ENCODE results near the gene TLR10.

The TLR10 gene

GRCh38 chr4:38730830-38731646, 51.8 kb downstream of the TLR10 start:
- peak; percentile 43 to 60 for DNase-seq (ENCODE audit: low read depth in 2 of 2)

- no peak for DNase-seq (ENCODE audit: low read depth in 2 of 2)
Measured at GRCh38 chr4:38730493-38730829, 52.3 kb downstream of the TLR10 start.

- DNase-seq (ENCODE audit: low read depth in 2 of 2), result no peak
Measured at GRCh38 chr4:38728631-38729141, 54.1 kb downstream of the TLR10 start.

GRCh38 chr4:38724475-38724808, 58.3 kb downstream of the TLR10 start:
- DNase-seq (ENCODE audit: low read depth in 2 of 2), result no peak

GRCh38 chr4:38723726-38724474, 58.9 kb downstream of the TLR10 start:
- no peak for DNase-seq (ENCODE audit: low read depth in 2 of 2)

GRCh38 chr4:38723114-38723513, 59.7 kb downstream of the TLR10 start:
- no peak for DNase-seq (ENCODE audit: low read depth in 2 of 2)

All from stimulated activated CD8-positive, alpha-beta memory T cell treated with anti-CD3 and anti-CD28 coated beads, Interleukin-15, amount 100 ng/mL, for 4 hours (primary cell).